HepG2 (cell line): Measurements from ENCODE around the gene NEAT1. TPM values are rescaled to one million over a fixed set of nuclear protein-coding genes. Genes with fewer than 3 reads are reported as not detected.

Experiments
- ATAC-seq: fragments of 200-7000 bp; cut with Tn5 transposase; 3 replicates; pipeline ENCODE4 v1.9.1; 2020; ENCODE audit warnings: mild to moderate bottlenecking, moderate library complexity
- BruUV-seq: library from RNA; stranded (reverse); fragments of 400-500 nt; replicated peaks from 2 replicates; lab custom pipeline; 2021; lab: Mats Ljungman, UMichigan
- CTCF ChIA-PET: fragments of 300-600 bp; formaldehyde crosslinking; extraction: SDS; loops from one replicate; lab custom pipeline; 2021; ENCODE audit warnings: low total read pairs, inconsistent platforms, low intra/inter-chr PET ratio; lab: Yijun Ruan, JAX
- POLR2A ChIA-PET: fragments of 350-600 bp; sonication (Branson Sonifier 250); formaldehyde crosslinking; loops from one replicate; lab custom pipeline; 2020; ENCODE audit warnings: antibody characterized with exemption, inconsistent platforms; lab: Yijun Ruan, JAX
- DNase-seq: peaks from one replicate; pipeline ENCODE4 v3.0.0-alpha.2; 2015; ENCODE audit warnings: low spot score
- FAIRE-seq: peaks from 3 replicates; lab custom pipeline; 2011; peaks lifted over from hg19 to GRCh38; lab: Jason Lieb, UNC
- H2AFZ ChIP-seq: one replicate; pipeline ENCODE4 v1.6.1; 2011; ENCODE audit warnings: low read length, inconsistent platforms
- H3K27ac ChIP-seq: fragments of 300-600 bp; 3 replicates; pipeline ENCODE4 v1.8.0; 2011; ENCODE audit warnings: mixed run types, mild to moderate bottlenecking, mixed read lengths, low read length, inconsistent platforms; ENCODE audit not compliant: insufficient read depth; ENCODE audit errors: extremely low read length
- H3K27me3 ChIP-seq, 2 experiments: fragments of 200-600 bp in 1 of 2; 2 replicates in 1 of 2; 3 replicates in 1 of 2; pipeline versions ENCODE4 v1.6.0 to v1.8.0; 2011; ENCODE audit warnings: low read length in 2 of 2, mild to moderate bottlenecking in 2 of 2, moderate library complexity in 2 of 2, inconsistent platforms in 1 of 2; ENCODE audit not compliant: insufficient read depth in 2 of 2, control insufficient read depth in 1 of 2
- H3K36me3 ChIP-seq, 2 experiments: fragments of 200-600 bp in 1 of 2; replicated peaks in 1 of 2; 2 replicates in 1 of 2; 3 replicates in 1 of 2; pipeline versions ENCODE4 v1.5.1 to v1.8.0; 2011; ENCODE audit warnings: low read length in 2 of 2, inconsistent platforms in 1 of 2; ENCODE audit not compliant: insufficient read depth in 2 of 2, control insufficient read depth in 1 of 2
- H3K4me1 ChIP-seq: 2 replicates; pipeline ENCODE4 v1.5.1; 2012; ENCODE audit warnings: low read length, inconsistent platforms; ENCODE audit not compliant: insufficient read depth
- H3K4me2 ChIP-seq: 2 replicates; pipeline ENCODE4 v1.6.0; 2011; ENCODE audit warnings: low read depth, low read length, inconsistent platforms
- H3K4me3 ChIP-seq, 3 experiments: fragments of 200-600 bp in 1 of 3; sonication (generic), shearing (Covaris generic) in 1 of 3; replicated peaks in 1 of 3; 2 replicates each; pipeline ENCODE4 v1.5.1; 2011 to 2016; ENCODE audit warnings: low read length in 3 of 3, inconsistent platforms in 2 of 3, low read depth in 2 of 3, mild to moderate bottlenecking in 2 of 3, control low read depth in 1 of 3, mixed read lengths in 1 of 3; ENCODE audit not compliant: insufficient read depth in 1 of 3
- H3K79me2 ChIP-seq: one replicate; pipeline ENCODE4 v1.6.1; 2011; ENCODE audit warnings: low read length, inconsistent platforms; ENCODE audit not compliant: insufficient read depth
- H3K9ac ChIP-seq: 2 replicates; pipeline ENCODE4 v1.6.0; 2011; ENCODE audit warnings: mild to moderate bottlenecking, low read depth, low read length, inconsistent platforms; ENCODE audit not compliant: insufficient read depth
- H3K9me3 ChIP-seq: 2 replicates; pipeline ENCODE4 v1.5.1; 2012; ENCODE audit warnings: mild to moderate bottlenecking, low read length
- H4K20me1 ChIP-seq: 2 replicates; pipeline ENCODE4 v1.6.0; 2011; ENCODE audit warnings: inconsistent platforms, mild to moderate bottlenecking, low read length, moderate library complexity; ENCODE audit not compliant: insufficient read depth
- ATRX ChIP-seq: sonication (generic); formaldehyde crosslinking; IDR thresholded peaks from 2 replicates; pipeline ENCODE4 v1.4.0; 2020; ENCODE audit warnings: missing genetic modification reagents, borderline replicate concordance
- EZH2 ChIP-seq: conservative IDR thresholded peaks from 2 replicates; pipeline ENCODE4 v1.6.1; 2012; ENCODE audit warnings: mild to moderate bottlenecking, low read depth, low read length, moderate library complexity
- GATAD1 ChIP-seq: IDR thresholded peaks from 2 replicates; pipeline ENCODE4 v1.6.1; 2016; ENCODE audit warnings: missing genetic modification reagents, missing compliant biosample characterization
- KLF16 ChIP-seq, 2 experiments: sonication (generic) in 1 of 2; formaldehyde crosslinking in 1 of 2; IDR thresholded peaks; 2 replicates each; pipeline versions ENCODE4 v1.6.1 to v1.8.0; 2016 to 2023; ENCODE audit warnings: missing genetic modification reagents in 2 of 2, missing compliant biosample characterization in 1 of 2
- KLF6 ChIP-seq: IDR thresholded peaks from 2 replicates; pipeline ENCODE4 v1.8.0; 2016; ENCODE audit warnings: missing biosample characterization, missing genetic modification reagents
- MAZ ChIP-seq, 2 experiments: sonication (generic) in 1 of 2; formaldehyde crosslinking in 1 of 2; IDR thresholded peaks; 2 replicates each; pipeline versions ENCODE4 v1.5.0 to v1.6.1; 2012 to 2020; ENCODE audit warnings: low read depth in 2 of 2, mild to moderate bottlenecking in 2 of 2, borderline replicate concordance in 1 of 2, improper control_type of control experiment in 1 of 2, low read length in 1 of 2, missing genetic modification reagents in 1 of 2, moderate library complexity in 1 of 2
- PAF1 ChIP-seq: IDR thresholded peaks from 2 replicates; pipeline ENCODE4 v1.6.1; 2016; ENCODE audit warnings: missing genetic modification reagents, missing compliant biosample characterization
- PHF8 ChIP-seq: sonication (generic); formaldehyde crosslinking; IDR thresholded peaks from 2 replicates; pipeline ENCODE4 v1.5.0; 2020; ENCODE audit warnings: missing genetic modification reagents
- TBX3 ChIP-seq: fragments of 450-650 bp; IDR thresholded peaks from 2 replicates; pipeline ENCODE4 v1.6.1; 2017; ENCODE audit warnings: antibody characterized with exemption, mild to moderate bottlenecking, inconsistent platforms, borderline replicate concordance
- ZBTB7A ChIP-seq: sonication (generic); formaldehyde crosslinking; IDR thresholded peaks from 2 replicates; pipeline ENCODE4 v1.8.0; 2022; ENCODE audit warnings: mild to moderate bottlenecking, missing genetic modification reagents
- ZFP36L2 ChIP-seq: sonication (generic); formaldehyde crosslinking; IDR thresholded peaks from 2 replicates; pipeline ENCODE4 v1.4.0; 2020; ENCODE audit warnings: missing genetic modification reagents
- ZHX1 ChIP-seq: sonication (generic); formaldehyde crosslinking; IDR thresholded peaks from 2 replicates; pipeline ENCODE4 v1.8.1; 2022; ENCODE audit warnings: low read depth, mild to moderate bottlenecking, missing genetic modification reagents
- ZNF274 ChIP-seq: sonication (generic); formaldehyde crosslinking; IDR thresholded peaks from 2 replicates; pipeline ENCODE4 v1.5.1; 2020; ENCODE audit warnings: mild to moderate bottlenecking, missing genetic modification reagents
- ZNF337 ChIP-seq: sonication (generic); formaldehyde crosslinking; IDR thresholded peaks from 2 replicates; pipeline ENCODE4 v1.5.1; 2020; ENCODE audit warnings: missing genetic modification reagents, low read depth, mild to moderate bottlenecking, borderline replicate concordance
- ZNF598 ChIP-seq: sonication (generic); formaldehyde crosslinking; IDR thresholded peaks from 2 replicates; pipeline ENCODE4 v1.5.1; 2020; ENCODE audit warnings: mild to moderate bottlenecking, missing genetic modification reagents, borderline replicate concordance
- ZNF660 ChIP-seq: sonication (generic); formaldehyde crosslinking; IDR thresholded peaks from 2 replicates; pipeline ENCODE4 v1.5.1; 2020; ENCODE audit warnings: mild to moderate bottlenecking, low read depth, missing genetic modification reagents, borderline replicate concordance
- WGBS: methylation state at CpG from one replicate; pipeline ENCODE4 v1.1.6; 2017; ENCODE audit warnings: low lambda C conversion rate; 5-methylcytosine and 5-hydroxymethylcytosine counted together
- in situ Hi-C: cut with HindIII; loops from 2 replicates; pipeline ENCODE4 v1.10.0; 2017; ENCODE audit warnings: low pct_unique_long_range_greater_than_20kb; ENCODE audit not compliant: extremely low pct_ligation_motif_present
- intact Hi-C: fragments of 100-400 bp; cut with micrococcal nuclease; formaldehyde crosslinking; loops from one replicate; pipeline ENCODE4 v1.10.0; 2022; ENCODE audit not compliant: unreplicated experiment
- polyA plus RNA-seq, 8 experiments: library from polyadenylated mRNA; depleted of rRNA in 3 of 8; stranded (reverse) in 7 of 8; unstranded in 1 of 8; fragments of >200 nt; fragmentation: Illumina TruSeq in 4 of 8; extraction: Trizol in 4 of 8; gene quantifications; 2 replicates each; pipeline versions ENCODE4 v1.2.1 to v1.2.3, GENCODE V29; 2011 to 2016; ENCODE audit warnings: low read depth in 4 of 8, missing spikeins in 1 of 8, mixed read lengths in 1 of 8; ENCODE audit not compliant: insufficient read depth in 1 of 8
- total RNA-seq, 5 experiments: library from RNA; depleted of rRNA; stranded (reverse); fragments of >200 nt; fragmentation: Illumina TruSeq; extraction: Trizol; gene quantifications; 2 replicates each; pipeline ENCODE4 v1.2.3, GENCODE V29; 2016; ENCODE audit warnings: low read depth in 1 of 5

The NEAT1 gene
- total and polyA plus RNA-seq, 2 of the 13 experiments (the other 11 are each of a cell fraction or from before 2014, with no cell fraction given) = 20.5 to 41.2 TPM

- TF ChIP-seq ZNF660 (CRISPR knock-in tag) (no peak), MAZ (IDR thresholded peaks at IDR 0.05; ENCODE audit: borderline replicate concordance, low read depth, low read length) (no peak), MAZ (CRISPR knock-in tag; IDR thresholded peaks at IDR 0.05; ENCODE audit: low read depth) (no peak), KLF6 (CRISPR knock-in tag) (no peak), TBX3 (no peak), PHF8 (peak; percentile 9; the same call in 1 of the 2 replicates), GATAD1 (CRISPR knock-in tag) (no peak), EZH2 (no peak), ZHX1 (CRISPR knock-in tag) (no peak), PAF1 (no peak), ATRX (CRISPR knock-in tag) (no peak)
Measured at GRCh38 chr11:65489706-65490320, 67.2 kb downstream of the NEAT1 start (continued).

- Histone ChIP-seq H3K4me2 (peak overlapping the region; percentile 86), H4K20me1 (no peaks in the 10 kb centered on the region), H3K27ac (peak overlapping the region; percentile 6), H3K9me3 (no peaks in the 10 kb centered on the region), H3K4me3 (peak overlapping the region in 1 of 3 experiments; percentile 55; a peak in 1 of 6 replicates), H3K79me2 (peaks cover 2% of the 10 kb centered on the region), H3K36me3 (no peaks in the 10 kb centered on the region), H3K27me3 (no peaks in the 10 kb centered on the region), H2AFZ (no peak overlapping the region), H3K4me1 (peaks cover 92% of the 10 kb centered on the region), H3K9ac (peak overlapping the region; percentile 36; the same call in 1 of the 2 replicates)
- TF ChIP-seq ZBTB7A (CRISPR knock-in tag) = no peak
- TF ChIP-seq ZFP36L2 = no peak
- TF ChIP-seq KLF16 (CRISPR knock-in tag; IDR thresholded peaks at IDR 0.05) = 0 out of 4 replicates have a peak, but pooled peaks of 1 of the 2 experiments have one; percentile 2
- TF ChIP-seq ZNF274 = 0 out of 2 replicates have a peak, but pooled peaks have one; percentile 3
- TF ChIP-seq ZNF337 = 0 out of 2 replicates have a peak, but pooled peaks have one; percentile 28
- TF ChIP-seq ZNF598 (CRISPR knock-in tag) = 0 out of 2 replicates have a peak, but pooled peaks have one; percentile 8
- intact Hi-C loops (no loop called here), in situ Hi-C loops (no loop called here)
- FAIRE-seq (no peak), ATAC-seq (no peak), DNase-seq (no peak)
- POLR2A ChIA-PET = interaction anchor here (1.2 to 27.3 kb wide), 9 partner anchors 12 to 157 kb away, joined by 3 to 1590 read pairs (median 13); partner anchors contain the start of genes DPF2, MALAT1 and NEAT1
- BruUV-seq = no TSS peak
- CTCF ChIA-PET = no interaction called here
- WGBS = 60% methylated on average over 1 of the region's 3 CpGs
Measured at GRCh38 chr11:65491163-65491465, 68.5 kb downstream of the NEAT1 start.
